SK-N-SH (cell line): Measurements from ENCODE around the gene TJP3.

ENCODE experiments used
- CHD2 ChIP-seq: fragments of 150-350 bp; IDR thresholded peaks from 2 replicates; pipeline ENCODE4 v1.6.1; 2018; ENCODE audit warnings: low read length; ENCODE audit not compliant: partially characterized antibody
- EZH2phosphoT487 ChIP-seq: fragments of 200-600 bp; sonication (generic); IDR thresholded peaks from 2 replicates; pipeline ENCODE4 v1.6.1; 2017; ENCODE audit warnings: low read depth, mixed run types, mild to moderate bottlenecking, antibody characterized with exemption, moderate library complexity, borderline replicate concordance
- FOSL2 ChIP-seq: IDR thresholded peaks from 2 replicates; pipeline ENCODE4 v1.4.0; 2012; ENCODE audit warnings: low read depth, mild to moderate bottlenecking, moderate library complexity, borderline replicate concordance
- FOXJ3 ChIP-seq: sonication (generic); formaldehyde crosslinking; IDR thresholded peaks from 2 replicates; pipeline ENCODE4 v1.5.1; 2020; ENCODE audit warnings: mild to moderate bottlenecking, missing genetic modification reagents
- FOXM1 ChIP-seq: IDR thresholded peaks from 2 replicates; pipeline ENCODE4 v1.4.0; 2012; ENCODE audit warnings: low read depth, mild to moderate bottlenecking
- GABPA ChIP-seq: IDR thresholded peaks from 2 replicates; pipeline ENCODE4 v1.4.0; 2012; ENCODE audit warnings: low read depth, mild to moderate bottlenecking
- MXI1 ChIP-seq: IDR thresholded peaks from 2 replicates; pipeline ENCODE4 v1.6.1; 2012; ENCODE audit warnings: mild to moderate bottlenecking, low read depth, low read length, improper control_type of control experiment
- POLR2AphosphoS5 ChIP-seq: IDR thresholded peaks from 2 replicates; pipeline ENCODE4 v1.6.1; 2012; ENCODE audit warnings: low read depth, low read length
- SIN3A ChIP-seq: IDR thresholded peaks from 2 replicates; pipeline ENCODE4 v1.6.1; 2012; ENCODE audit warnings: low read depth, mild to moderate bottlenecking, low read length, moderate library complexity, borderline replicate concordance
- TCF12 ChIP-seq: IDR thresholded peaks from 2 replicates; pipeline ENCODE4 v1.4.0; 2012
- TF ChIP-seq, protein P1 (sequence below): fragments of 200-600 bp; sonication (generic); IDR thresholded peaks from 2 replicates; pipeline ENCODE4 v1.6.1; 2017; ENCODE audit warnings: antibody characterized with exemption, mild to moderate bottlenecking, moderate library complexity
- TF ChIP-seq, protein P2 (sequence below): IDR thresholded peaks from 2 replicates; pipeline ENCODE4 v1.4.0; 2012; ENCODE audit warnings: low read depth

DNA sequence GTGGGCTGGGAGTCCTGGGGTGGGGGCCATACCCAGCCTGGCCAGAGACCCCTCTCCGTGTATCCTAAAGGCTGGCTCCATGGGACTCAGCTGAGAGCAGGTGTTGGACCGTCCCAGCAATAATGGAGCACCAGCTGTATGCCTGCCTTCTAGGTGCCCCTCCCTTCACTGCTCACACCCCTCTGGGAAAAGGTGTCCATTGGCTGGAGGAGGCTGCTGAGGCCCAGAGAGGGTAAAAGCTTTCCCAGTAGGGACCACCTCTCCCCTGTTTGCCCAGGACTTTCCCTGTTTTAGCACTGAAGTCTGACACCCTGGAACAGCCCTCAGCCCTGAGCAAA lies 67.2 kb downstream of the TJP3 start:
- no peak for TF ChIP-seq FOXM1
- no peak for TF ChIP-seq EZH2phosphoT487
- TF ChIP-seq, protein P1, sequence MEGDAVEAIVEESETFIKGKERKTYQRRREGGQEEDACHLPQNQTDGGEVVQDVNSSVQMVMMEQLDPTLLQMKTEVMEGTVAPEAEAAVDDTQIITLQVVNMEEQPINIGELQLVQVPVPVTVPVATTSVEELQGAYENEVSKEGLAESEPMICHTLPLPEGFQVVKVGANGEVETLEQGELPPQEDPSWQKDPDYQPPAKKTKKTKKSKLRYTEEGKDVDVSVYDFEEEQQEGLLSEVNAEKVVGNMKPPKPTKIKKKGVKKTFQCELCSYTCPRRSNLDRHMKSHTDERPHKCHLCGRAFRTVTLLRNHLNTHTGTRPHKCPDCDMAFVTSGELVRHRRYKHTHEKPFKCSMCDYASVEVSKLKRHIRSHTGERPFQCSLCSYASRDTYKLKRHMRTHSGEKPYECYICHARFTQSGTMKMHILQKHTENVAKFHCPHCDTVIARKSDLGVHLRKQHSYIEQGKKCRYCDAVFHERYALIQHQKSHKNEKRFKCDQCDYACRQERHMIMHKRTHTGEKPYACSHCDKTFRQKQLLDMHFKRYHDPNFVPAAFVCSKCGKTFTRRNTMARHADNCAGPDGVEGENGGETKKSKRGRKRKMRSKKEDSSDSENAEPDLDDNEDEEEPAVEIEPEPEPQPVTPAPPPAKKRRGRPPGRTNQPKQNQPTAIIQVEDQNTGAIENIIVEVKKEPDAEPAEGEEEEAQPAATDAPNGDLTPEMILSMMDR: no peak
- TF ChIP-seq POLR2AphosphoS5: no peak
- no peak for TF ChIP-seq FOSL2
- TF ChIP-seq MXI1: no peak
- no peak for TF ChIP-seq CHD2
- no peak for TF ChIP-seq SIN3A
- TF ChIP-seq TCF12: no peak
- TF ChIP-seq, protein P2, sequence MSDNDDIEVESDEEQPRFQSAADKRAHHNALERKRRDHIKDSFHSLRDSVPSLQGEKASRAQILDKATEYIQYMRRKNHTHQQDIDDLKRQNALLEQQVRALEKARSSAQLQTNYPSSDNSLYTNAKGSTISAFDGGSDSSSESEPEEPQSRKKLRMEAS: no peak
- TF ChIP-seq FOXJ3 (CRISPR knock-in tag): no peak
- no peak for TF ChIP-seq GABPA
